Measurements from ENCODE around the gene HRCT1.
"Not testable (repeated sequence)": the region's sequence is repeated elsewhere in the genome, so short reads cannot be mapped to it uniquely, and the experiment has no call there.

Gene HRCT1

DNA sequence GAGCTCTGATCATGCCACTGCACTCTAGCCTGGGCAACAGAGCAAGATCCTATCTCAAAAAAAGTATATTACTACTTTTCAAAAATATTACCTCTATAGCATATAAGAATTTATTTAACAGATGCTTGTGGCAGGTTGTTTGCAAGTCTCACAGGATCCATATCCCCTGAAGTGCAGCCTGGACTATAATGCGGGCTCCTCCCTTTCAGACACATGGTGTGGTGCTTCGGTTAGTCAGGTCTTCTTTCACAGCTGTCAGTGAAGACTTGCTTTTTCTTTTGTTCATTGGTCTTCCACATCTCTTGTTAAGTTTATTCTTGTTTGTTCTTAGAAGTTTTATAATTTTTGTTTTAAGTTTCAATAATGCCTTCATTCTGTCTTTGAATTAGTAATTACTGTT is 9.4 kb upstream of the HRCT1 start:
- no peak for DNase-seq (ENCODE audit: low read depth in 2 of 2)

DNA sequence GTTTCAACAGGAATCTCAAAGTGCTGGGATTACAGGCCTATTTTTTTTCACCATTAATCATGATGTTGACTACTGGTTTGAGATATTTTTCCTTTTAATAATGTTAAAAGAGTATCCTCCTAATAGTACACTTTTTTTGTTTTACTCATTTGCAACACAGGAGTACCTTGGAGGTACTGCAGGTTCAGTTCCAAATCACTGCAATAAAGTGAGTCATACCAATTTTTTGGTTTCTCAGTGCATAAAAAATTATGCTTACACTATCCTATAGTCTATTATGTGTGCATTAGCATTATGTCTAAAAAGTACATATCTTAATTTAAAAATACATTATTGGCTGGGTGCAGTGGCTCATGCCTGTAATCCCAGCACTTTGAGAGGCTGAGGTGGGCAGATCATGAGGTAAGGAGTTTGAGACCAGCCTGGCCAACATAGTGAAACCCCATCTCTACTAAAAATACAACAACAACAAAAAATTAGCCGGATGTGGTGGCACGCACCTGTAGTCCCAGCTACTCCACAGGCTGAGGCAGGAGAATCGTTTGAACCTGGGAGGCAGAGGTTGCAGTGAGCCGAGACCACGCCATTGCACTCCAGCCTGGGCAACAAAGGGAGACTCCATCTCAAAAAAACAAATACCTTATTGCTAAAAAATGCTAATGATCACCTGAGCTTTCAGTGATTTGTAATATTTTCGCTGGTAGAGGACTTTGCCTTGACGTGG is 8.5 kb upstream of the HRCT1 start:
- DNase-seq (ENCODE audit: low read depth in 2 of 2): not testable (repeated sequence)

GRCh38 chr9:35898337-35898736 is 7.7 kb upstream of the HRCT1 start:
- DNase-seq (ENCODE audit: low read depth in 2 of 2): no peak

- DNase-seq (ENCODE audit: low read depth in 2 of 2): no peak
These were observed 7.0 kb upstream of the HRCT1 start for GRCh38 chr9:35899021-35899420.

GRCh38 chr9:35903049-35903448 is 3.0 kb upstream of the HRCT1 start:
- DNase-seq (ENCODE audit: low read depth in 2 of 2): no peak

- DNase-seq (ENCODE audit: low read depth in 2 of 2): no peak
These were observed 1.7 kb upstream of the HRCT1 start for GRCh38 chr9:35904338-35904737.

GRCh38 chr9:35905051-35905781 is 786 bp upstream of the HRCT1 start:
- no peak for DNase-seq (ENCODE audit: low read depth in 2 of 2)

GRCh38 chr9:35906923-35907699 is 1.1 kb downstream of the HRCT1 start:
- DNase-seq (ENCODE audit: low read depth in 2 of 2): no peak

GRCh38 chr9:35907711-35908503 is 1.9 kb downstream of the HRCT1 start:
- DNase-seq (ENCODE audit: low read depth in 2 of 2): no peak

- DNase-seq (ENCODE audit: low read depth in 2 of 2): no peak
These were observed 2.6 kb downstream of the HRCT1 start for GRCh38 chr9:35908504-35909125.

GRCh38 chr9:35909274-35909673 is 3.3 kb downstream of the HRCT1 start, which contains the start of gene SPAAR:
SPAAR (plus strand) TSS chr9:35909490; CDS start chr9:35910464, 974 bp downstream.
- no peak for DNase-seq (ENCODE audit: low read depth in 2 of 2)

GRCh38 chr9:35909687-35910612 is 3.9 kb downstream of the HRCT1 start:
- no peak for DNase-seq (ENCODE audit: low read depth in 2 of 2)

GRCh38 chr9:35910613-35911359 is 4.8 kb downstream of the HRCT1 start:
- no peak for DNase-seq (ENCODE audit: low read depth in 2 of 2)

- DNase-seq (ENCODE audit: low read depth in 2 of 2): no peak
These were observed 5.7 kb downstream of the HRCT1 start for GRCh38 chr9:35911690-35912089.

- DNase-seq (ENCODE audit: low read depth in 2 of 2): no peak
These were observed 6.9 kb downstream of the HRCT1 start for GRCh38 chr9:35912791-35913400.

GRCh38 chr9:35913429-35913828 is 7.4 kb downstream of the HRCT1 start:
- not testable (repeated sequence) for DNase-seq (ENCODE audit: low read depth in 2 of 2)

- no peak for DNase-seq (ENCODE audit: low read depth in 2 of 2)
These were observed 8.4 kb downstream of the HRCT1 start for GRCh38 chr9:35914301-35914807.

DNA sequence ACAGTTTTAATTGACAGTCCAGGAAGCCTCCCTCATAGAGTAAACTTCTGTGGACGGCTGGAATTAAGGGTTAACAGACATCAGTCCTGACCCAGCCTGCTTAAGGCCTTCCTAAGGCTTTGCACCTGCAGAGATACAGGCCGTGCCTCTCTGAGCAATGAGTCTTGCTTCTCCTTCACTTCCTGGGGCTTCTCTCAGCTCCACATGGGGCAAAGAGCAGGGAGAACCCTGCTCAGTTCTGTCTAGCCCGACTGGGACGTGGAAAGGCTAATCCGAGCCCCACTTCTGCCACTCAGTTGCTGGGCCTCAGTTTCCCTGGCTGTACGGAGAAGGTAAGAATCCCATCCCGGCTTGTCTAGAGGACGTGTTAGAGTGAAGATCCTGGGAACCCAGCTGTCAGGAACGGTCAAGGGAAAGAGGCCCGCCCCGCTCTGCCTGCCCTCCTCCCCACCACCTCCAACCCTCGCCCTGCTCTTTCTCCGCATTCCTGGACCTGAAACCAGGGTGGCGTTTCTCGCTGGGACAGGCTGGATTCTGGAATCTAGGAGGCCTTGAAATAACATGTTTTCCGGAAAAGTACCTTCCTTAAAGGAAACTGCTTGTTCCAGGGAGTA is 9.8 kb downstream of the HRCT1 start:
- no peak for DNase-seq (ENCODE audit: low read depth in 2 of 2)

All from stimulated activated CD8-positive, alpha-beta memory T cell treated with anti-CD3 and anti-CD28 coated beads, Interleukin-7, amount 100 ng/mL, for 1 hour (primary cell).